NCI-H510A treated with DMSO at 0.1 percent for 48 hours (cell line): ENCODE data around the gene FABP7.
A peak's percentile ranks its signal among the peaks of the same experiment; 100 is the strongest.
"Not testable (repeated sequence)": the region's sequence is repeated elsewhere in the genome, so short reads cannot be mapped to it uniquely, and the experiment has no call there.

ENCODE experiments used
- DNase-seq: peaks from one replicate; lab custom pipeline; 2025; lab: John Stamatoyannopoulos, UW

The FABP7 gene

DNA sequence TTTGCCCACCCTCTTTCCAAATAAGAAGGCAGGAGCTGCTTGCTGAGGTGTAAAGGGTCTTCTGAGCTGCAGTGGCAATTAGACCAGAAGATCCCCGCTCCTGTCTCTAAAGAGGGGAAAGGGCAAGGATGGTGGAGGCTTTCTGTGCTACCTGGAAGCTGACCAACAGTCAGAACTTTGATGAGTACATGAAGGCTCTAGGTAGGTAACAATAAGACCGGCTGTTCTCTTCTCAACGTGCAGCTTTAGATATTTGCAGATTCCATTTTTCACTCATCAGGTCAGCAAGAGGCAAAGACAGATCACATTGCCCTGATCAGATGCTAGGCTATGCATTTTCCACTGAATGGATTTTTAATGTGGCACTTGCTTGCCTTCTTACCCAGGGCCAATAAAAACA is at the start of gene FABP7:
Gene FABP7 (plus strand): TSS at position 50 of the 400 bp plus-strand sequence. CDS start 79 bp downstream, at position 129.
- DNase-seq, result no peak

DNA sequence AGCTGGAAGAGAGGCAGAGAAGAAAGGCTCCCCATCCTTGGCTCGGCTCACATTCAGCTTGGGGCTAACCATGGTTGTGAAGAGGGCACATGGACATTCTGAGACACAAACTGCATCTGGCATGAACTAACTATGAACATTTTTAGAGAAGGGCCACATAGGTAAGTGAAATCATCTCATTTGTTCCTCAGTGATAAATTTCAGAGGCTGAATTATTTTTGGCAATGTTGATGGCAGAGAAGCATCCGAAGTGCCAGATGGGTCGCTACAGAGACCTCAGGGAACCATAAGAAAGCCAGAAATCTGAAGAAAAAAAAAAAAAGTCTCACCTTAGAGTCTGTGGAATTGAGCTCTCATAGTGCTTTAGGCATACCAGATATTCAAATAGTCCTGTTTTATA is 49.2 kb upstream of the FABP7 start:
- no peak for DNase-seq

DNA sequence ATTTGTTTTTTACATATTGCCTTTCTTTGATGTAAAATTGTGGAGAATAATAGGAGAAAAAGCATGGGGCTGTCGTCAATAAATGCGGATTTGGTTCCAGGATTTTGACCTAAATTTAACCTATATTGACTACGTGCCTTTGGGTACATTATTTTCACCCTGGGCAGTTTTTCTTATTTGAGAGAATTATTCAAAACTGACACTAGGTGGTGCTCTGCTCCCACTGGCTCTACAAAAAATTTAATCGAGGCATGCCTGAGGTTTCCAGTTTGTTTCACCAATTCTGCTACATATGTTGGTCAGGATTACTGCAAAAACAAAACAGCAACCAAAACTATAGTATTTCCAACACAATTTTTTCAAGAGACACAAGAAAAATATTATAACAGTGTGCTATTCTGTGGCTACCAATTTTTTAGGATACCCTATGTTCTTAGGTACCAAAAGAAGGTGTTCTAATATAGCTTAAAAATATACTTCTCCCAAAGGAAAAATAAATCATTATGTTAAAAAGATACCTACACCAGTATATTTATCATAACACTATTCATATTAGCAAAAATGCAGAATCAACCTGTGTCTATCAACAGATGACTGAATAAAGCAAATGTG is 48.6 kb upstream of the FABP7 start:
- peak; percentile 52 for DNase-seq

DNA sequence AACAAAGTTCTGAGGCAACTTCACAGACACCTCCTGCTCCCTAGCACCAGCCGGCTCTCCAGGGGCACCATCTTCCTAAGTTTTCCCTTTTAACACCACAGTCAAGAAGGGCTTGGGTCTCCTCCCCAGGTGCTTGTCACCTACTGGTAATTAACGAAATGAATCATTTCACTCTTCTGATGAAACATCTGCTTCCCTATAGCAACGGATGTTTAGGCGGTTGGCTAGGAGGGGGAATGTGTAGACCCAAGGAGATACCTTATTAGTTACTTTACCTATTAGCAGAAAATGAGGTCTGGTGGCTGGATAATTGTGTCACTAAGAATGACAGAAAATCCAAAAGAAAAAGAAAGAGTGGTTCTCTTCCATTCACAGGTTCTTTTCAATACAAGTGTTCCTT is 46.3 kb upstream of the FABP7 start:
- DNase-seq, result no peak

DNA sequence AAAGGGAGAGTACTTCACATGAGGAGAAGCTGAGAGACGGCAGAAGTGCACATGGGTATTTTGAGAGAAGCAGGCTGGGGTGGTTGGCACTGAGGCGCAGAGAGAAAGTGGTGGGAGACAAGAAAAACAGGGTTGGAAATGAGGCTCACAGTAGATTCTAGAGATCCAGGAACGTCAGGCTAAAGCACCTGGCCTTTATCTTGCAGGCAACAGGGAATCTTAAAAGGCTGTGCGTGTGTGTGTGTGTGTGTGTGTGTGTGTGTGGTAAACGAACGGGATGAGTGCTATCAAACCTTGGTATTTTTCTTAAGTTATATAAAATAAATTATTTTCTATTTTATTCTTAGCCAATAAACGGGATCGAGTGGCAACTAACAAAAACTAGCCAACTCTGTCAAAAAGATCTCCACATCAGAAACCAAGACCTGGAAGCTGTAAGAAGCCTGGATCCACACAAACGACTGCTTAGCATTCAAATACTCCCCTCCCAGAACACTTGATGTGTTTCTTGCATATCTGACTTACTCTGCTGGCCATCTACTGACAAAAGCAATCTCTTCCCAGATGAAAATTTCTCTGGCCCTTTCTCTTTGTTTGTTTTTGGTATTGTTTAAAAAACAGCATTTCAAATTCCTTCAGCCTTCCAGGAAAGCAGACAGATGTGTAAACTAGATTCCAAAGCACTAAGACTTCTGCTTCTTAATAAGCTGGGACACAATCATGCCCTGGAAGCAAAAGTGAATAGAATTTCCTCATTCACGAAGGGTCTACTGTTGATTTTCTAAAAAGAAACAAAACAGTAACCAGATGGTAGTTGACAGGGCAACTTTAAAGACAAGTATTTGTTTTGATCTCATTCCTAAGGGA is 44.8 kb upstream of the FABP7 start:
- DNase-seq, result no peak

DNA sequence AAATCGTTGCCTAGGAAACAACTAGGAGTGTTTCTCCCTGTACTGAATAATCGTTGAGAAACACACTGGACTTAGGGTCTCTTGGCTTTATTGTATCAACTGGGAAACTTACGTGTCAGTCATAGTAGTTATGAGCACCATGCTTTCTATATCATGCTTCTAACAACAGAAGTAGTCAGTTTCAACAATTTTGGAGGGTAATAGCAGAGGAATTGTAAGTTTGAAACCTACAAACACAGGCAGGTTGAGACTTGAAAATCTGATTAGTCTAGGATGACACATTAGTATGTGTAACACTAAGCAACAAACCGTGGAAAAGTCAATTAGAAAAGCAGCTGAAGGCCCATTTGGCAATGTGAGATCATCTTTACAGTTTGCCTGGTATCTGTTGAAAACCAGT is 43.9 kb upstream of the FABP7 start:
- no peak for DNase-seq

DNA sequence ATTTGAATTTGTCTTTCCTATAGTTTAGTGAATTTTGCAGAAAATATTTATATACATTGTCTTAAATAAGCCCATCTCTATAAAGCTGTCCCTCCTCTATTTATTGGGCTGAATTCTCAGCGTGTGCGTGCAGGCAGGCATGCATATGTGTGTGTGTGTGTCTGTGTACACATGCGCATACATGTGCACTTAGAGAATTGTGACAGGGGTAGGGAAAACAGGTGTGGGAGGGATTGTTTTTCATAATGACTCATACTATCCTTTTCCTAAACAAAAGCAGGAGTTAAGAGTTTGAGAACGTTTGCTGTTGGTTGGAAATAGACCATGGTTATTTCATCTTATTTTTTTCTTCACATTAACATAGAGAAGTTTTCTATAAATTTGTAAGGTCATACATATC is 43.4 kb upstream of the FABP7 start:
- peak; percentile 84 for DNase-seq

DNA sequence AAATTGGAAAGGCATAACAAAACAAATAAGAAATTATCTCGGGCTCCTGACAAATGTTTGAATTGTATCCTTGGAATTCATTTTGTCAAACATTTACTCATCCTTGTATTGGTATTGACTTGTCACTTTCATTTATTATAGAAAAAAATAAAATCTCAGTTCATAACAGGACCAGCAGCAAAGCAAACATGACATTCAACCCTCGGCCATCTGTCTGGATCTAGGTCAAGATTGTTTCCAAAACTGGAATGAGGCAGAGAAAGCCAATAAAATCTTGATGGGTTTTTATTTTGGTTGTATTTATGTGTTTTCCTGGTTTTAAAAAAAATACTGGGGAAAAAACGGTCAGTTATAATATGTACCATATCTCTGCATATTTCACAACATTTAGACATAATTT is 42.9 kb upstream of the FABP7 start:
- DNase-seq, result peak; percentile 10

DNA sequence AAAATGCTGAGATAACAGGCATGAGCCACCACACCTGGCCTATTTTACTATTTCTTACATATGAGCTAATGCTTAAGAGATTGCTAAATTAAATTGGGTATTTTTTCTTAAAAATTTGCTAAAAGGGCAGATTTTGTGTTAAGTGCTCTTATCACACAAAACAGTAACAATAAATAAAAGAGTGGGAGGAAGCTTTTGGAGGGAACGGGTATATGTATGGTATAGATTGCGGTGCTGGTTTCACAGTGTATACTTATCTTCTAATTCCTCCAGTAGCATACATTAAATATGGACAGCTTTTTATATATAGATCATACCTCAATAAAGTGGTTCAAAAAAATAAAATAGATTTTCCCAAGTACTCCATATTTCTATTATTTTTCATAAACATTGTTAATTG is 39.4 kb upstream of the FABP7 start:
- no peak for DNase-seq

DNA sequence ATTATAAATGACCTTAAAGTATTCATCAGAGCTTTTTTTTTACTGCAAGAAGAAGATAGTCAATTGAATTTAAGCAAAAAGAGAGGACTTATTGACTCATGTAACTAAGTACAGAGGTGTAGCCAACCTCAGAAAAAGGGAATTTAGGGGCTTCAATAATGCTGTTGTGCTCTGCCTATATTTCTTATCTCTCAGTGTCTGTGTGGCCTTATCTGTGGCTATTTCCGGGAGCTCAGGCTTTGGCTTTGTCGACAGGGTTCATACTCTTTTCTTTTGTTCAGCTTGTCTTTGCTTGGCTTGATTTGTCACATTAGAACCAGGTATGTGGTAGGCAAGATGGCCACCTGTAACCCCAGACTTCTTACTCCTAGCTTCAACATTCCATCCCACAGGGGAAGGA is 38.6 kb upstream of the FABP7 start:
- no peak for DNase-seq

DNA sequence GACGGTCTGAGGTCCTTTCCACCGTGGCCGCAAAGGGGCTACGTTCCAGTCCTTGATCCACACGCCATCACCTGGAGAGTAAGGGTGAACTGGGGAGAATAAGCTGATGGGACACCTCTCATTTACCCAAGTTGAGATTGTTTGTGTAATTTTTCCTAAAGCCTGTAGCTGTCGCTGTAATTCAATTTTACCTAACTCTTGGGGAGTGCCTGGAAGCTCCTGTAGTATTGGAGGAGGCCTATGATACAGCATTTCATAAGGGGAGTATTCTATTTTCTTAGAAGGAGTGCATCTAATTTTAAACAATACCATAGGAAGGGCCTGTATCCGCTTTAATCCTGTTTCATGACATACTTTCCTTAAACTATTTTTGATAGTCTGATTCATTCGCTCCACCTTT is 35.3 kb upstream of the FABP7 start:
- DNase-seq, result not testable (repeated sequence)

DNA sequence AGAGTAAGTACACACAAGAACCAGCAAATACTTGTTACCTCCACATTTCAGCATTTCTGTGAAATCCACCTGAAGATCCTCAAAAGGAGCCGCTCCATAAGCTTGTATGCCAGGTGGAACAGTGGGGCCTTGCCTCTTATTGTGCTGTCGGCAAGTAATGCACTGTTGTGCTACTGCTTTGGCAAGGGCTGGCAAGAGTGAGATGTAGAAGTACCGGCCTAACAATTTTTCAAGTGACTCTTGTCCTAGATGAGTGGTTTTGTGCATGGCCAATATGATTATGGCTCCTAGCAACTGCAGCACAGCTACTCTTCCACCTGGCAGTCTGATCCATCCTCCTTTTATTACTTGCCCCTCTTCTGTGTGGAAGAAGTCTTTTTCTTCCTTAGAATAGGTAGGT is 34.7 kb upstream of the FABP7 start:
- DNase-seq, result peak; percentile 85

DNA sequence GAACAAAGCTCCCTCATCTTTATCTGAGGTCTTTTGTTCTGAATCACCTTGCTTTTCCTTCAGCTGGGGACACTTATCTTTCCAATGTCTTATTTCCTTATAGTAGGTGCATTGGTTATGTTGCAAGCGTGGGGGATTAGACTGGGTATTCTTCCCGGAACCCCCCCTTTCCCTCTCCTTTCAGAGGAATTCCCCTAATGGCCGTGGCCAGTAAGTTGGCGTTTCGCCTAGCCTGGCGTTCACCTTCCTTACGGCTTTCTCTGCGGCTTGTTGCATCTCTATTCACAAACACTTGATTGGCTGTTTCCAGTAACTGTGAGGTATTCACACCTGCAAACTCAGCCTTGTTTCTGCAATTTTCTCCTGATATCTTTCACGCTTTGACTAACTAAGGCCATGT is 32.8 kb upstream of the FABP7 start:
- DNase-seq, result no peak

DNA sequence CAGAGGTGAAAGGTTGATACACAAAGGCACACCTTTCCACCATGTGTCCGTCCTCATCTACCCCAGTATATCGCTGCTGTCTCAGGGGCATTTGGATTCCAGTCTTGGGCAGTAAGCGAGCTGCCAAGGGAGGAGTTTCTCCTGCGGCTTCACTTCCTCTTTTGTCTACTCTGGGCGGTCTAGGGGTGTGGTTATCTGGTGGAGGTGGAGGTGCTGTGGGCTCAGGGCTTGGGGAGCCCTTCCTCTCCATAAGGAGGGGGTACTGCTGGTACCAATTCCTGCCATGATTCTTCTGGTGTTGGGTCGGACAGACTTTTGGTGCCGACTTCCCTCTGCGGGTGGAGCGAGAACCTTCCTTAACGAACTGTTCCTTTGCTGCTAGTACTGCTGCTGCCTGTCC is 31.9 kb upstream of the FABP7 start:
- no peak for DNase-seq

DNA sequence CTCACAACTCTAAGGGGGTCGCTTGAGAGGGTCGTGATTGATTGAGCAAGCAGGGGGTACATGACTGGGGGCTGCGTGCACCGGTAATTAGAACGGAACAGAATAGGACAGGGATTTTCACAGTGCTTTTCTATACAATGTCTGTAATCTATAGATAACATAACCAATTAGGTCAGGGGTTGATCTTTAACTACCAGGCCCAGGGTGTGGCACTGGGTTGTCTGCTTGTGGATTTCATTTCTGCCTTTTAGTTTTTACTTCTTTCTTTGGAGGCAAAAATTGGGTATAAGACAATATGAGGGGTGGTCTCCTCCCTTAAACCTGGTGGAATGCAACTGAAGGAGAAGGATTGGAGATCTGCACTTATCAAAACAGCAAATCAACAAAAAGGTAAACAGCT is 30.6 kb upstream of the FABP7 start:
- DNase-seq, result not testable (repeated sequence)

DNA sequence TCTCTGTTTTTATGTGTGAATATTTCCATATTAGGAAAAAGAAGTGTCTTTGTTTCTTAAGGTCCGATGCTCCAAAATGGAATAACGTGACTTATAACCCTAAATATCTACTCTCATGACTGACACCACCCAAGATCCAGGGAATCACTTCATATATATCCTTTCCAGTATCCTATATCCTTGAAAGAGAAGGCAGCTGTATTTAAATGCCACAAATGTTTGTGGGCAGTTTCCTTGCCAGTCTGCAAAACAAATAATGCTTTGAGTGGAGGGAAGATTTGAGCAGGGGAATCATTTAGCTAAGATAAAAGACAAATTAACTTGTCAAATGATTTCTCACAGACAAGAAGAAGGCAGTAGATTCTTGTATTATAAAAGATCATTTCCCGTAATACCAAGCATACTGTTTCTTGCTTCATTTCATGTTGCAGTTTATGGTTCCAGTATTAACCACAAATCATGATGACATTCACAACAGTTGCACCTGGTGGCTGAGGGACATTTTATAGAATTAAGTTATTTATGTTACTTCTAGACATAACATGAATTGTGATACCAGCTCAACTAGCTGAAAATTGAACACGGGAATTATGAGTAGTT is 30.0 kb upstream of the FABP7 start:
- DNase-seq, result peak; percentile 46

DNA sequence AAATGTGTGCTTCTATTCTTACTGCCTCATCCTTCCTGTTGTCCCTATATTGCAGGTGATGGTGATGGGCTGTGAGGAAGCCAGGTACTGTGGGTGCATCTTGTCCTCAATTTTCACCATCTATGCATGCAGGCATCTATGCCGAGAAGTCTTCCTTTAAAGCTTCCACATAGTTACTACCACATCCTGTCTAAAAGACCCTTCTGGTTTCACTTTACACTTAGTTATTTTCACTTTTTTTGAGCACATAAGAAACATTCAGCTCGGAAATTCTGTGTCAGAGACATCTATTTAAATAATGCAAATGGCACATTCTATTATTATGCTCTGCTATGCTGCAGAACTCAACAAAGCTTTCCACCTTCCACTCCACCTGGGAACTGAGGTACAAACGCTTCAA is 28.2 kb upstream of the FABP7 start:
- DNase-seq, result no peak

DNA sequence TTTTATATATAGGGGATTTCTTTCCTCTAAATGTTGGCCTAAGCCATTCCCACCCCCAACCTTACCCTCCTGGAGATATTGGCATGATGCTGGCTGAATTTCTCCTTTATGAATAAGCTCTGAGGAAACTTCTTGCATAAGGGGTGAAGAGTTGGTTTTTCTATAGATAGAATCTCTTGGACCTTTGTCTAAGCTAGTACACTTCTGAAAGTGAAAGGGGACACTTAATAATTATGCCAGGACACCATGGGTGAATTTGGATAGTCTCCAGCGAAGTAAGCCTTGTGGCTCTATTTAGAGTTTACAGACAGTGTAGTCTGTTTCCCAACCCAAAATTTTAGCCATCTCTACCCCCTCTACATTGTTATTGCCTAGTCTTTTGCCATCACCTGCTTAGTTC is 27.1 kb upstream of the FABP7 start:
- DNase-seq, result no peak

DNA sequence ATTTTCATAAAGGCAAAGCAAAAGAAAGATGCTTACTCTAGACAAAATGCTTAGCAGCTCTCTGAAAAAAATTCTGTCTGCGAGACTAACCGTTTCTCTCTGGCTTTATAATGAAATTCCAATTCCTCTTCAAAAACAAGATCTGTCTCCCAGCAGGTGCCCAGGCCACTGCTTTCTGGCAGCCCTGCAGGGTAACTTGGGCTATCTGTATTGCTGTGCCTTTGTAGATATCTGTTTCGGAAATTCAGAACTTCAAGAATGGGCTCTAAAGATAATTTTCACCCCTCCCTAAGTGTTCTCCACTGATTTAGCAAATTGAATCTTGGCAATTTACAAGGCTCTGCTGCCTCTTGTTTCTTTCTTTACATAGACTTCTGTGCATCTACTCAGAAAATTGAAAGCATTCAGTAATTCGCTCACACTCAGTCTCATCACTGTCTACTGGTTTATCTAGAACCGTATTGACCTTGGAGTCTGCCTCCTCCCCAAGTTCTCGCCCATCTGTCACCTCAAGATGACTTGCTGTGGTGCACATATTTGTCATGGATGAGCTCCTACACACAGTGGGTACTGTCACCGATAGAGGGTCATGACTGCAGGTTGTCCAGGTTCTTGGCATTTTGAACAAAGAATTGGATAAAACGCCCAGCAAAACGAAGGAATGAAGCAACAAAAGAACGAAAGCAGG is 26.4 kb upstream of the FABP7 start:
- DNase-seq, result no peak

DNA sequence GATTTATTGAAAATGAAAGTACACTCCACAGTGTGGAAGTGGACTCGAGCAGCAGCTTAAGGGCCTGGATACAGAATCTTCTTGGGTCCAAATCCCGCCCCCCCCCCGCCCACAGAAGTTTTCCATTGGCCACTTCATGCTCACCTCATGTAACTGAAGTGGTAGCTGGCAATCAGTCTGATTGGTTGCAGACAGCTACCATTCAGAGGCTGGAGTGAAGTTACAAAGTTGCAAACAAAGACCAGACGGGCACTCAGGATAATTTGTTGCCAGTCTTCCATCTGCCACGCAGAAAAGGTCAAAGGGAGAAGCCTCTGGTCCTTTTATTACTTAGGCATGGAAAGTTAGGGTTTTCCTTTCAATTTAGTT is 25.8 kb upstream of the FABP7 start:
- DNase-seq, result no peak

DNA sequence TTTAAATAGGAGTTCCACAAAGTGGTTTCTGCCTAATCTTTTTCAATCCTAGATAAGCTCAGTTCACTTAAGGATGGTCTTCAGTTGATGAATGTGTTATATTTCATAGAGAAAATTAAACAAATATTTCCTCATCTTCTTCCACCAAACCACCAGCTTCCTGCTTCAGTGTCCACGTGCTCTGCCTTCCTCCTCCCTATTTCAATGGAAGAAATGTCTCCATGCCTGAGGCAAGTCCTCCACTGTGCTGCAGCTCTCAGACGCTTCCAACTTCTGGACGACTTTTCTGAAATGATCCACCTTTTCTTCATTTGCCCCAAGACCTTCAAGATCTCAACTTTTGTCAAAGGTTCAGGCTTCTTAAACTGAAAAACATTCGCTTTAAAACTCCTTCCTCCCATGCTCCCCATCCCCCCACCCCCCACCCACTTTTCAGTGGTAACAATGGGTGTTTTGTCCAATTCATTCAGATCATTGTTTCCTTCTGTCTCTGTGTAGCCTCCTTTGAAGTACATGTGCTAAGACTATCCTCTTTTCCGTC is 25.3 kb upstream of the FABP7 start:
- no peak for DNase-seq

DNA sequence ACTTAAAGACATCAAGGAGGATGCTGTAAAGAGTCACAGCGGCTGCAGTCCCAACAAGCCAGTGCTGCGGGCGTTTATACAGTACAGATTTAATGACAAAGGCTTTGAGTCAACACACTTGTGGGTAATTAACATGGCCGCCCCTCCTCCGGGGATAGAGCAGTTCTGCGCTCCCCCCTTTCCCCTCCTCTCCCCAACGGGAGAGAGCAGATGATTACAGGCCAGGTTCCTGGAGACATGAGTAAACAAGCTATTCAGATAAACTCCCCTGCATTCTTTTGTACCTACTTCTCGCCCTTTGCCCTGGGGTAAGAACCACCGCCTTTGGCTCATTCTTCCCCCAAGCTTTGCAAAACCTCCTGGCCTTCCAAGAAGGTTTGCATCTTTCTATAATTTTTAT is 23.6 kb upstream of the FABP7 start:
- DNase-seq, result no peak

DNA sequence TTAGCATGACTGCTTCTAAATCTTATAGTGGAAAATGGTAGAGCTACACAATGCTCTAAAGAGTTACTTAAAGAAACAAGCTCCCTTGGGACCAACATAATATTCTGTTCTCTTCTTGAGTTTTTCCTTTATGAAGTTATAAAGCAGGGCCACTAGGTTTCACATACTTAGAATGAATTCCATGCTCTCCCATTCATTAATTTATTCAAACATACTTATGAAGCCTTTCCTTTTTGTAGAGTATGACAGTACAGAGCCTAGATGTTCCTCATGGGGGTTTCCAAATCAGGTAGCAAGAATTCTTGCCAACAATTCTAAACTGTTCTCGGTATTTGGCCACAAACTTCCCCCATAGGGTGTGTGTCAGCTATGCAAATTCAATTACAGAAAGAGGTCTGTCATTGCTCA is 20.6 kb upstream of the FABP7 start:
- no peak for DNase-seq
